Measurements from ENCODE around the gene GAB2.
"Not testable (repeated sequence)": the region's sequence is repeated elsewhere in the genome, so short reads cannot be mapped to it uniquely, and the experiment has no call there.

The GAB2 gene

DNA sequence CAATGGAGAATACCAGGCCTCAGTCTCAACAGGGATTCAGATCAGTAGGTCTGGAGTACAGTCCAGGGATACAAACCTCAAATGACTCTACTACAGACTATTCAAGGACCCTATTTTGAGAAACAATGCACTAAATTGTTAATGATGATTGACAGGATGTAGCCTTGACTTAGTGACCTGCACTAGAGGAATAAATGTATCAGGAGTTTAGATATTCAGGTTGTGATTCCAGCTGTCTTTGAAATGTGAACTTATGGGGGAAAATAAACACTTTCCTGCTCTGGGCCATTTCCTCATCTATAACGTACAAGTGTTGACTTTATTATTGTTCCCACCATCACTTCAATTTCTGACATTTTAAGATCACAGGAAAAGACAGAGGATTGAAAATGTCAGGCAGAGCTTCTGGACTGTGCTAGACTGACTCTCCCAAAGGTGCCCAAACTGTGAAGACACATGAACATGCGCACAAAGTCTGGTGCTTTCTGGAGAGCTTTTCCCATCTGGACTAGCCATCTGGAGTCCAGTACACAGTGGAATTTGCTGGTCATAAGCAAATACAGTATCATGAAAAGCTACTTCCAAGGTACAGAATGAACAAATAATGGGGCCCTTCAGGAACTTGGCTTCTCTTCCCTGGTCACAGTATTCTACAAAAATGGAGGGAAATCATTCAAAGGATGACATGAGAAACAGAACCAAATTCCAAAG is 118.5 kb downstream of the GAB2 start:
- no peaks in the 10 kb centered on the region for H3K36me3 Mint-ChIP-seq (ENCODE audit: insufficient read depth)
- H3K4me3 Mint-ChIP-seq: no peak overlapping the region
- no peaks in the 10 kb centered on the region for H3K9me3 Mint-ChIP-seq
- no peaks in the 10 kb centered on the region for H3K27me3 Mint-ChIP-seq
- ATAC-seq (replicated peaks; ENCODE audit: extremely low read depth, poor library complexity, severe bottlenecking) (no peak), DNase-seq (ENCODE audit: low spot score in 2 of 2) (no peak)
- H3K27ac Mint-ChIP-seq (ENCODE audit: low read depth): no peak overlapping the region
- H3K4me1 Mint-ChIP-seq: no peaks in the 10 kb centered on the region

DNA sequence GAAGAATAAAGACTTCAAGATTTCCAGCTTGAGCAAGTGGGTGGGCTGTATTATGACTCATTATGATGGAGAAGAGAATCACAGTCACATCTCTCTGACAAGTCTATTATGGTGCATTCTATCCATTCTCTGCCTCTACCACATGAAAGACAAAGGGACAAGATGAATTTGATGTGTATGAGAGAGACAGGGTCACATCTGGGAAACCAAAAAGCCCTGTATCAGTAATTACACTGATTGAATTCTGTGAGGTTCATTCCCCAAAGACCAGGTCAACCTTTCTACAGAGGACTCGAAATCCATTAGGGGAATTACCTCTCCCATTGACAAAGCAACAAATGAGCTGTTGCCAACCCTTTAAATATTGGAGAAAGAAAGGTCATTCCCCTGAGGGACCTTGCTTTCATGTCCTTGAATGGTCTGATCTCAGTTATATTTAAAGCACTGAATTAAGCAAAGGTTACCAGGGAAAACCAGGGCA is 119.3 kb downstream of the GAB2 start:
- Mint-ChIP-seq H3K27me3 (no peaks in the 10 kb centered on the region), H3K9me3 (no peaks in the 10 kb centered on the region), H3K27ac (ENCODE audit: low read depth) (no peak overlapping the region), H3K4me3 (no peak overlapping the region), H3K4me1 (no peaks in the 10 kb centered on the region), H3K36me3 (ENCODE audit: insufficient read depth) (no peaks in the 10 kb centered on the region)
- DNase-seq (ENCODE audit: low spot score in 2 of 2) (no peak), ATAC-seq (replicated peaks; ENCODE audit: extremely low read depth, poor library complexity, severe bottlenecking) (no peak)

DNA sequence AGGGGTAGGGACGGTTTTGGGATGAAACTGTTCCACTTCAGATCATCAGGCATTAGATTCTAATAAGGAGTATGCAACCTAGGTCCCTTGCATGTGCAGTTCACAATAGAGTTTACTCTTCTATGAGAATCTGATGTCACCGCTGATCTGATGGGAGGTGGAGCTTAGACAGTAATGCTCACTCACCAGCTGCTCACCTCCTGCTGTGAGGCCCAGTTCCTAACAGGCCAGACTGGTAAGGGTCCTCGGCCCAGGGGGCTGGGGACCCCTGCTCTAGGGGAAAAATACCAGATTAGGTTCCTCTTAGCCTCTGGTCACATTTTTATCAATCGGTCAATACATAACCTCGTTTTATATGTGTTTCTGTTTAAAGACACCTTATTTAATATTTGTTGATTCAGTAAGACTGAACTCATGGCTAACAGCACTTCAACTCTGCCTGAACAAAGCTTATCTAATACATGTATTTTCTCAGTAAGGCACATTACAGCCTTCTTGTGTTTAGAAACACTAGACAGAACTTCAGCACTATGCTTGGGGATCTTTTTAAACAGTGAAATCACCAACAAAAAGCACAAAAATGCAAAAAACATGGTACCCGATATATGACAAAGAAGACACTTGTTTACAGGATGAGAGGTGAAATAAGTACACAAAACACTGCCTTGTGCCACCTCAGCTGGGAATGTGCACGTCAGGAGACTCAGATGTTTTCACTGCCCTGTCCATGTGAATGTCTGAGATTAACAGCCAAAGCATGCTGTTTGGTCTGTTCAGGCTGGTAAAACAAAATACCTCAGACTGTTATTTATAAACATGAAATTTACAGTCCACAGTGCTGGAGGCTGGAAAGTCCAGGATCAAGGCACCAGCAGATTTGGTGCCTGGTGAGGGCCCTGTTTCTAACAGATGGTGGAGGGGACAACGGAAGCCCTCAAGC is 121.4 kb downstream of the GAB2 start:
- no peaks in the 10 kb centered on the region for H3K36me3 Mint-ChIP-seq (ENCODE audit: insufficient read depth)
- H3K9me3 Mint-ChIP-seq: no peaks in the 10 kb centered on the region
- H3K4me3 Mint-ChIP-seq: no peak overlapping the region
- ATAC-seq (replicated peaks; ENCODE audit: extremely low read depth, poor library complexity, severe bottlenecking): no peak
- H3K27me3 Mint-ChIP-seq: no peaks in the 10 kb centered on the region
- no peak for DNase-seq (ENCODE audit: low spot score in 2 of 2)
- H3K27ac Mint-ChIP-seq (ENCODE audit: low read depth): no peak overlapping the region
- H3K4me1 Mint-ChIP-seq: no peaks in the 10 kb centered on the region

DNA sequence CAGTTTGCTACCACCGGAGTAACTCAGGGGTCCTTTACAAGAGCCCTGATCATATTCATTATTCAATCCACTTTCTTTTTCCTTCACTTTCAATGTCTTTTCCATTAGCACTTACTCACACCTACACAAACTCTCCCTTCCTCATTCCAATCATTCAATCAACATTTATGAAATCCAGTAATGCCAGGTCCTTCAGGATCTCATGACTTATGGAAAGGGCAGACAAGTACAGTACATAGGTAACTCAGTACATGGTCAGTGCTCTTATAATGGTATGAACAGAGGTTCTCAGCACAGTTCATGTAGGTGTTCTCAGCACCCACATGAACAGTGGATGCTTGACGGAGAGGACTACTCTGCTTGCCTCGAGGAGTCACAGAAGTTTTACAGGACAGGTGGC is 122.3 kb downstream of the GAB2 start:
- H3K36me3 Mint-ChIP-seq (ENCODE audit: insufficient read depth): no peaks in the 10 kb centered on the region
- H3K27ac Mint-ChIP-seq (ENCODE audit: low read depth): no peak overlapping the region
- no peaks in the 10 kb centered on the region for H3K4me1 Mint-ChIP-seq
- no peaks in the 10 kb centered on the region for H3K27me3 Mint-ChIP-seq
- no peak for DNase-seq (ENCODE audit: low spot score in 2 of 2)
- H3K4me3 Mint-ChIP-seq: no peak overlapping the region
- no peaks in the 10 kb centered on the region for H3K9me3 Mint-ChIP-seq
- ATAC-seq (replicated peaks; ENCODE audit: extremely low read depth, poor library complexity, severe bottlenecking): no peak

DNA sequence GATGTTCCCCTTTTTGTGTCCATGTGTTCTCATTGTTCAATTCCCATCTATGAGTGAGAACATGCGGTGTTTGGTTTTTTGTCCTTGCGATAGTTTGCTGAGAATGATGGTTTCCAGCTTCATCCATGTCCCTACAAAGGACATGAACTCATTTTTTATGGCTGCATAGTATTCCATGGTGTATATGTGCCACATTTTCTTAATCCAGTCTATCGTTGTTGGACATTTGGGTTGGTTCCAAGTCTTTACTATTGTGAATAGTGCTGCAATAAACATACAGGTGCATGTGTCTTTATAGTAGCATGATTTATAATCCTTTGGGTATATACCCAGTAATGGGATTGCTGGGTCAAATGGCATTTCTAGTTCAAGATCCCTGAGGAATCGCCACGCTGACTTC is 123.5 kb downstream of the GAB2 start:
- H3K27ac Mint-ChIP-seq (ENCODE audit: low read depth); ATAC-seq (replicated peaks; ENCODE audit: extremely low read depth, poor library complexity, severe bottlenecking); H3K36me3 Mint-ChIP-seq (ENCODE audit: insufficient read depth); DNase-seq (ENCODE audit: low spot score in 2 of 2); H3K9me3 Mint-ChIP-seq; H3K4me1 Mint-ChIP-seq; H3K27me3 Mint-ChIP-seq; H3K4me3 Mint-ChIP-seq: not testable (repeated sequence)

DNA sequence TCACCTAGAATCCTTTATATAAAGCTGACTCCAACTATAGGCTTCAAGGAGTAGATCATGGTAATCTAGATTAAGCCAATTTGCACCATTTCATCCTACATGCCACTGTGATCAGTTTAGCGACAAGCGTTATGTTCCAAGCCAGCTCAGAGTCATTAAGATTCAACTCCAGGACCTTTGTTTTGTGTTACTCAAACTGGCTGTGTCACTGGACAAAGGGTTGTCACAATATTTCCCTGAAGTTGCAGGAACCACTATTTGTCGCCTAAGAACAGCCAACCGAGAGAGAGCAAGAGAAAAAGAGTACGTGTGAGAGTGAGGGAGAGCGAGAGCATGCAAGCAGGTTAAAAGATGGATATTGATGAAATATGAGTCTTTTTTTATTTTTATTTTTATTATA is 124.1 kb downstream of the GAB2 start:
- H3K4me1 Mint-ChIP-seq: no peaks in the 10 kb centered on the region
- H3K36me3 Mint-ChIP-seq (ENCODE audit: insufficient read depth): no peaks in the 10 kb centered on the region
- H3K4me3 Mint-ChIP-seq: no peak overlapping the region

DNA sequence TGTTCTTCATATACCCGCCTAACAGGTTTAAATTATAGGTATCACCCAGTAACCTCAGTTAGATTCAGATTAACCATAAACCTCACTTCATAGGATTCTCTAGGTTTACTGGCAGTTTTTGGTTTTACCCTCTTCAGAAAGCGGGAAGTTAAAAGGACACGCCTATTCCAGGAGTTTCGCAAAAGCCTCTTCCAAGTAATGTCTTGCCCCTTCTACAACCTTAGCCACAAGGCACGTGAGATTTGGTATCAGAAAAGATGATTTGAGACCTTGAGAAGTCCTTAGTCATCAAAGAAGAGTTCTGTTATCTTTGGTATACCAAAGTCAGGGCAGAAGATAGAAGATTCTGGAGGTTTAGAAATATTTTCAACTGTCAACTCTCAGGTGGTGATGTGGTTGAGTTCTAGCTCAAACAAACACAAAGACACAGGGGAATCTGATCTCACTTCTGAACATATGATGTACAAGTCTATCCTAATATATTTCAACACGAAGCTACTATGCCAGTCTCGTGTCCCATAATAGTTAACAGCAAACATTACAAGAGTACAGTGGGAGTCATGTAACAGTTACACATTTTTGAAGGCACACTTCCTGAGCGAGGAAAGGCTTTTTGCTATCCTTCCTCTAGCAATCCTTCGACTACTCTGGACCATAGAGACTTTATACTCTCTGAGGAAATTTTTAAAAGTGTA is 125.4 kb downstream of the GAB2 start:
- DNase-seq (ENCODE audit: low spot score in 2 of 2): no peak

More for the DNA sequence above, 124.1 kb downstream of the GAB2 start:
- no peak for DNase-seq (ENCODE audit: low spot score in 2 of 2)
- no peak overlapping the region for H3K27ac Mint-ChIP-seq (ENCODE audit: low read depth)
- H3K9me3 Mint-ChIP-seq: no peaks in the 10 kb centered on the region
- ATAC-seq (replicated peaks; ENCODE audit: extremely low read depth, poor library complexity, severe bottlenecking): no peak
- no peaks in the 10 kb centered on the region for H3K27me3 Mint-ChIP-seq

DNA sequence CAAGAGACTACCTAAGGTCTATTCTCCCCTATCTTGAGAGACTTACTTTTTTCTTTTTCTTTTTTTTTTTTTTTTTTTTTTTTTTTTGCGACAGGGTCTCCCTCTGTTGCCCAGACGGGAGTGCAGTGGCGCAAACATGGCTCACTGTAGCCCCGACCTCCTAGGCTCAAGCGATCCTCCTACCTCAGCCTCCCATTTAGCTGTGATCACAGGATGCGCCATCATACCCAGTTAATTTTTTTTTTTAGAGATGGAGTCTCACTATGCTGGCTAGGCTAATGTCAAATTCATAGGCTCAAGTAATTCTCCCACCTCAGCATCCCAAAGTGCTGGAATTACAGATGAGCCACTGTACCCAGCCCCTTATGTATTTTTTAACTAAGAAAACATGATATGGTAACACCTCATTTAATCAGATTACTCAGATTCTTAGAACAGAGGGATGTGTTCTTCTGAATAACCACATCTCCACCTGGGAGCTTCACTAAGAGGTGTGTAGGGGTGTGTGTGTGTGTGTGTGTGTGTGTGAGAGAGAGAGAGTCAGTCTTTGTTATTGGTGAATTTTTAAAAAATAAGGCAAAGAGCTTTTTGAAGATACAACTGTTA is 126.0 kb downstream of the GAB2 start:
- Mint-ChIP-seq H3K36me3 (ENCODE audit: insufficient read depth) (no peaks in the 10 kb centered on the region), H3K27ac (ENCODE audit: low read depth) (no peak overlapping the region), H3K9me3 (no peaks in the 10 kb centered on the region), H3K4me1 (no peaks in the 10 kb centered on the region), H3K27me3 (peaks cover 1% of the 10 kb centered on the region), H3K4me3 (no peak overlapping the region)
- no peak for DNase-seq (ENCODE audit: low spot score in 2 of 2)
- peak; percentile 19 for ATAC-seq (replicated peaks; ENCODE audit: extremely low read depth, poor library complexity, severe bottlenecking)

More for the DNA sequence above, 125.4 kb downstream of the GAB2 start:
- no peak overlapping the region for H3K4me3 Mint-ChIP-seq
- H3K27ac Mint-ChIP-seq (ENCODE audit: low read depth): no peak overlapping the region
- H3K36me3 Mint-ChIP-seq (ENCODE audit: insufficient read depth): no peaks in the 10 kb centered on the region
- no peaks in the 10 kb centered on the region for H3K27me3 Mint-ChIP-seq
- no peaks in the 10 kb centered on the region for H3K4me1 Mint-ChIP-seq
- H3K9me3 Mint-ChIP-seq: no peaks in the 10 kb centered on the region
- ATAC-seq (replicated peaks; ENCODE audit: extremely low read depth, poor library complexity, severe bottlenecking): peak; percentile 28

DNA sequence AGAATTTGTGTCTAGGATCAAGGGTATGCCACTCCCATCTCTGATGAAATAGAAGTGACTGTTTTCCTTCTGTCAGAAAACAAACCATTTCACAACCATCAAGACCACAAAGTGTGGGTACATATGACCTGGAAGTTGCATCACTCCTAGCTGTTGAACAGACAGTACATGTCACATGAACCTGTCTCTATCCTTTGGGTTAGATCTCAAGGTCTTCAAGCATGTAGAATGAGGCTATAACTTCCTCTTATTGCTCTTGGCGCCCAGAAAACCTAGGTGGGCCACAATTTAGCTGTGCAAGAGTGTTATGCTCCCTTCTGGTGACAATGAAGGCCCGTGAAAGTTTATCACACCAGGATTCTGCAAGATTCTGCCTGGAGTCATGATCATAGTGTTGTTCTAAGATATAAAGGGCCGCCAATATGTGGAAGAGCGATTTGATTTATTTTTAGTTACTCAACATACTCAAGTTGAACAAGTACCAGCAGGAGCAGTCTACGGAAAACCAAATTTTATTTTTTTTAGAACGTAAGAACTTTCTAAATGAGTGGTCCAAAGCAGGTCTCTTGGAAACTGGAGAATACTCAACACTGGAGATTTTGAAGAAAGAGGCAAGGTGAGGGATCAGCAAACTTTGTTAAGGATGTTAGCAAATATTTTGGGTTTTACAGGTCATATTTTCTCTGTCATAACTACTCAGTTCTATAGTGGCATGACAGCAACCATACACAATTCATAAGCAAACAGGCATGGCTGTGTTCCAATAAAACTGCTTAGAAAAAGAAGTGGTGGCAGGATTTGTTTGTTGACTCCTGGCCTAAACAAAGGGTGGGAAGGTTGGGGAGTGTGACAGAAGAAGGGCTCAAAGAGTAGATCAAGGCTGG is 127.1 kb downstream of the GAB2 start:
- no peaks in the 10 kb centered on the region for H3K36me3 Mint-ChIP-seq (ENCODE audit: insufficient read depth)
- DNase-seq (ENCODE audit: low spot score in 2 of 2) (no peak), ATAC-seq (replicated peaks; ENCODE audit: extremely low read depth, poor library complexity, severe bottlenecking) (peak; percentile 32)
- H3K27me3 Mint-ChIP-seq: peaks cover 9% of the 10 kb centered on the region
- no peaks in the 10 kb centered on the region for H3K9me3 Mint-ChIP-seq
- H3K4me1 Mint-ChIP-seq: no peaks in the 10 kb centered on the region
- H3K4me3 Mint-ChIP-seq: no peak overlapping the region
- H3K27ac Mint-ChIP-seq (ENCODE audit: low read depth): no peak overlapping the region

DNA sequence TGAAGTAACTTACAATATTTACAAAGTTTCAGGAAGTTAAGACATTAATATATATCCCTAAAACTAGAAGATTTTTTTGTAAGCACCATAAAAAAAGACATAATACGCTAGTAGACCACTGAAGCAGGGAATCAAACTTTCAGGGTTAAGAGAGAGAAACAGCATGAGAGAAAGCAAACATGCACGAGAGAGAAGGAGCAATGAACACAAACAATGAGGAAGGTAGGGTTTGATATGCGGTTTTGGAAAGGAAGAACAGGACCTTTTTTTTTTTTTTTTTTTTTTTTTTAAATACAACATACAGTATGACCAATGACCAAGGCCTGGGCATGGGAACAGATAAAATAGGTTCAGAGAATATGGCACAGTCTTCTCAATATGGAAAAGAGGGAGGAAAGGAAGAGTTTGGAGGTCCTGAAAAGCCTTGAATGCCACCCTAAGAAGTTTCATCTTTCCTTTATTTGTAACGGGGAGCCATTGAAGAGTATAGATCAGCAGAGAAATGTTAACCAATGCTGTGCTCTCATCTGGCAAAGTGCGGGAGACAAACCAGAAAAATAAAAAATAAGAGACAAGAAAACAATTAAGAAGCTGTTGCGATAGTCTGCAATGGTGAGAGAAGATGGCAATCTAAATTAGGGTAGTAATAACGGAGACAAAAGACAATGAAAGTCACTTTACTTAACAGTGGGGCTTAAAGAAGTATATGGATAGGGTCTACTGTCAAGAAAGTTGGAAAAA is 127.9 kb downstream of the GAB2 start:
- no peak for DNase-seq (ENCODE audit: low spot score in 2 of 2)
- Mint-ChIP-seq H3K36me3 (ENCODE audit: insufficient read depth) (no peaks in the 10 kb centered on the region), H3K4me1 (no peaks in the 10 kb centered on the region), H3K4me3 (no peak overlapping the region), H3K9me3 (no peaks in the 10 kb centered on the region), H3K27ac (ENCODE audit: low read depth) (no peak overlapping the region), H3K27me3 (peaks cover 9% of the 10 kb centered on the region)
- no peak for ATAC-seq (replicated peaks; ENCODE audit: extremely low read depth, poor library complexity, severe bottlenecking)

DNA sequence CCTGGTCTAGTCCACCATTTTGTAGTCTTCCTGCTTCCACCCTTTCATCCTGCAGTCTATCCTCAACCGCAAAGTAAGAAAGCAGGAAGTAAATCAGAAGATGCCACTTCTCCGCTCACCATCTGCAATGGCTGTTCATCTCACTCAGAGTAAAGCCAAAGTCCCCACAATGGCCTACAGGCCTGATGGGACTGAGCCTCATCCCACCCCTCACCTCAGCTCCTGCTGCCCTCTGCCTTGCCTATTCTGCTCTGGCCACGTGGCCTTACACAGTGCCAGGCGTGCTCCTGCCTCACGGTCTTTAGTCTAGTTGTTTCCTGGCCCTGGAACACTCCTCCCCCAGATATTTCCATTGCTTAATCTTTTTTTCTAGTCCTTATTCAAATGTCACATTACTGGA is 133.4 kb downstream of the GAB2 start:
- H3K36me3 Mint-ChIP-seq (ENCODE audit: insufficient read depth): peaks cover 3% of the 10 kb centered on the region
- peaks cover 9% of the 10 kb centered on the region for H3K27me3 Mint-ChIP-seq
- H3K4me1 Mint-ChIP-seq: no peaks in the 10 kb centered on the region
- no peak overlapping the region for H3K27ac Mint-ChIP-seq (ENCODE audit: low read depth)
- DNase-seq (ENCODE audit: low spot score in 2 of 2) (no peak), ATAC-seq (replicated peaks; ENCODE audit: extremely low read depth, poor library complexity, severe bottlenecking) (no peak)
- no peak overlapping the region for H3K4me3 Mint-ChIP-seq
- H3K9me3 Mint-ChIP-seq: no peaks in the 10 kb centered on the region
